GM20000 (cell line): ENCODE measurements around the gene SH2D3A.
"Not testable (repeated sequence)": the region's sequence is repeated elsewhere in the genome, so short reads cannot be mapped to it uniquely, and the experiment has no call there.

Source experiments
- DNase-seq: peaks from one replicate; pipeline ENCODE4 v3.0.0; 2012; ENCODE audit warnings: low spot score
- CTCF ChIP-seq: IDR thresholded peaks from 2 replicates; pipeline ENCODE4 v1.5.1; 2012; ENCODE audit warnings: mild to moderate bottlenecking, control low read depth; ENCODE audit errors: extremely low read depth, missing control alignments

SH2D3A gene

GRCh38 chr19:6773323-6773931, 6.2 kb upstream of the SH2D3A start:
- no peak for TF ChIP-seq CTCF
- DNase-seq: peak; percentile 69

- TF ChIP-seq CTCF: no peak
- no peak for DNase-seq
Measured at GRCh38 chr19:6772866-6773322, 5.7 kb upstream of the SH2D3A start.

- DNase-seq: peak; percentile 92
- peak; percentile 57 for TF ChIP-seq CTCF
Measured at GRCh38 chr19:6772028-6772865, 5.0 kb upstream of the SH2D3A start, which contains the start of gene VAV1. Gene VAV1 (plus strand): TSS chr19:6772708. CDS start chr19:6772808, 100 bp downstream.

GRCh38 chr19:6771648-6772027, 4.4 kb upstream of the SH2D3A start:
- DNase-seq: not testable (repeated sequence)

GRCh38 chr19:6769006-6769619, 1.9 kb upstream of the SH2D3A start:
- TF ChIP-seq CTCF: no peak
- no peak for DNase-seq

- no peak for TF ChIP-seq CTCF
Measured at GRCh38 chr19:6768236-6768785, 1.1 kb upstream of the SH2D3A start.

GRCh38 chr19:6767081-6767356, 216 bp downstream of the SH2D3A start:
- no peak for TF ChIP-seq CTCF

More at GRCh38 chr19:6768236-6768785, 1.1 kb upstream of the SH2D3A start:
- DNase-seq: no peak

More at GRCh38 chr19:6767081-6767356, 216 bp downstream of the SH2D3A start:
- DNase-seq: no peak
